Ovary (tissue), 9 donors: ENCODE data around the gene FTCDNL1. TPM values are rescaled to one million over a fixed set of nuclear protein-coding genes. Genes with fewer than 3 reads are reported as not detected.

Experiments used
- DNase-seq, 5 donors: peaks; one replicate each; pipeline ENCODE4 v3.0.0-alpha.2; 2019 to 2020
- H3K27ac ChIP-seq, 2 donors: fragments of 200-600 bp; one replicate each; pipeline versions ENCODE4 v1.5.1 to v1.8.0; 2019 to 2022
- H3K27me3 ChIP-seq: fragments of 200-600 bp; one replicate; pipeline ENCODE4 v1.8.0; 2022
- H3K36me3 ChIP-seq: fragments of 200-600 bp; sonication (generic); one replicate; pipeline ENCODE4 v1.5.1; 2019
- H3K4me1 ChIP-seq: one replicate; pipeline ENCODE4 v1.8.1; 2013; ENCODE audit warnings: mild to moderate bottlenecking, moderate library complexity; ENCODE audit not compliant: insufficient read depth
- H3K4me3 ChIP-seq: fragments of 200-600 bp; sonication (generic); one replicate; pipeline ENCODE4 v1.5.1; 2017
- H3K9me3 ChIP-seq, 2 donors: fragments of 200-600 bp in 1 of 2; sonication (generic) in 1 of 2; one replicate each; pipeline versions ENCODE4 v1.5.1 to v1.8.1; 2013 to 2019; ENCODE audit warnings: mild to moderate bottlenecking in 1 of 2, moderate library complexity in 1 of 2
- CTCF ChIP-seq, 3 donors: fragments of 450-650 bp in 2 of 3; fragments of 200-600 bp in 1 of 3; IDR thresholded peaks; one replicate each; pipeline versions ENCODE4 v1.5.1 to v1.8.0; 2016 to 2022; ENCODE audit warnings: antibody characterized with exemption in 3 of 3, mild to moderate bottlenecking in 1 of 3
- EP300 ChIP-seq: sonication (generic); formaldehyde crosslinking; IDR thresholded peaks from one replicate; pipeline ENCODE4 v1.6.1; 2017; ENCODE audit warnings: antibody characterized with exemption
- POLR2A ChIP-seq: fragments of 450-650 bp; IDR thresholded peaks from one replicate; pipeline ENCODE4 v1.6.1; 2017; ENCODE audit warnings: antibody characterized with exemption, mild to moderate bottlenecking, moderate library complexity
- WGBS, 3 donors: extraction: QIAGEN DNeasy Blood & Tissue Kit in 1 of 3; methylation state at CpG; one replicate each; pipeline versions ENCODE4 v1.1.5 to v1.1.7; 2013 to 2017; 5-methylcytosine and 5-hydroxymethylcytosine counted together
- intact Hi-C, 4 donors: fragments of 100-400 bp; cut with DNase I; formaldehyde crosslinking; loops; one replicate each; pipeline versions ENCODE4 v1.11.0 to v1.15.1; 2022 to 2023
- polyA plus RNA-seq, 2 donors: library from polyadenylated mRNA; stranded (reverse); fragments of 200-250 nt in 1 of 2; fragments of 350-450 nt in 1 of 2; fragmentation: Illumina TruSeq in 1 of 2; extraction: RNeasy Lipid Tissue Mini Kit (QIAGEN cat#74804) in 1 of 2; gene quantifications; one replicate each; pipeline ENCODE4 v1.2.3, GENCODE V29; 2013 to 2014
- total RNA-seq, 7 donors: library from RNA; depleted of rRNA in 2 of 7; stranded (reverse); fragments of >200 nt in 2 of 7; fragmentation: NEBNext Ultra II Directional in 3 of 7; extraction: Animal tissue kit (Norgen Biotek cat#: 25700) in 3 of 7; gene quantifications; one replicate each; pipeline versions ENCODE4 v1.1.0 to v1.2.4, GENCODE V29; 2016 to 2023
- donor health status: DM: no; HTN: no; CAD: no; lungs with moderate emphysema.
- donor health status: DM: no; HTN: no; CAD: no.
- donor health status: Bipolar disorder and iron deficiency.
- donor health status: DM: yes; HTN: yes; CAD: no.
- donor health status: DM: no; HTN: no; CAD: no.
- donor health status: DM: yes; HTN: yes; CAD: no.

FTCDNL1 gene
- total and polyA plus RNA-seq, 9 donors: 0.56 to 3.4 (median 2.1) TPM

- no peak overlapping the region for H3K4me3 ChIP-seq
- no peak for DNase-seq
- intact Hi-C loops: no loop called here
- H3K9me3 ChIP-seq: no peaks in the 10 kb centered on the region
- H3K27me3 ChIP-seq: no peaks in the 10 kb centered on the region
- no peaks in the 10 kb centered on the region for H3K36me3 ChIP-seq
- no peak overlapping the region for H3K27ac ChIP-seq
- no peak for TF ChIP-seq EP300
- TF ChIP-seq CTCF (IDR thresholded peaks at IDR 0.05): no peak
- no peak for TF ChIP-seq POLR2A
- H3K4me1 ChIP-seq: no peaks in the 10 kb centered on the region
These were observed 31.7 kb upstream of the FTCDNL1 start for GRCh38 chr2:199882667-199883066.

DNA sequence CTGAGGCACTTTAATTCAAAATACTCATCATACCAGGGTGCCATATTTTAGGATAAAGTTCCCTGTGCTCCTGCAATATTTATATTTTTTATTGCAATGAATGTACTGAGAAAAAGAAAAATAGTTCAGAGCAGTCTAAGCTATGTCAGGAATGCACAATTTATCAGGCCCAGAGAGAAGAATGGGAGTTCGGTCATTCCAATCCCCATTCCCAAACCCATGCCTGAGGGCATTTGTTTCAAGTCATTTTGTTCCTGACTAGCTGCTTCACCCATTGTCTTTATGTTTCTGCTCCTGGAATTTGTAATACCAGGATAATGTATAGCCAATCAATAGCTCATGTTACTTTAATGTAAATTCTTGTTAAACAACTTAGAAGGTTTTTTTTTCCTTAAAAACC, 24.4 kb upstream of the FTCDNL1 start:
- no peak overlapping the region for H3K4me3 ChIP-seq
- no peaks in the 10 kb centered on the region for H3K36me3 ChIP-seq
- TF ChIP-seq POLR2A: no peak
- no peak for TF ChIP-seq EP300
- TF ChIP-seq CTCF (IDR thresholded peaks at IDR 0.05): no peak
- intact Hi-C loops: no loop called here
- H3K4me1 ChIP-seq: no peaks in the 10 kb centered on the region
- DNase-seq: no peak
- H3K9me3 ChIP-seq: no peaks in the 10 kb centered on the region
- H3K27me3 ChIP-seq: no peaks in the 10 kb centered on the region
- WGBS, 3 donors: 8 to 27% (median 9%) methylated on average over 1 of the region's 1 CpG
- no peak overlapping the region for H3K27ac ChIP-seq

DNA sequence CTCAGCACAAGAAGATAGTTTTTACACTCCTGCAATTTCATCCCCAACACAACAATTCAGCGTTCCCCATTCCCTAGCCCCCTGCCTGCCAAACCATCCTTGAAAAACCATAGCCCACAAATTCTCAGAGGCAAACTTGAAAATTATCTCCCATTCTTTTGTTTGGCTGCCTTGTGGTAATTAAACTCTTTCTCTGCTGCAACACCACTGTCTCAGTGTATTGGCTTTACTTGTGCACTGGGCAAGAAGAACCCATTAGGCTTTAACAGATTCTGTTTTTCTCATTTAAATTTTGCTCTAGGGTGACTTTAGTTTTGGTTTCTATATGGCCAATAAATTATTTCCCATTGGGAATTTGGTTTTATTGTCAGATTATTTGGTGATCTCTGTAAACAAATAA, 23.2 kb upstream of the FTCDNL1 start:
- intact Hi-C loops: no loop called here
- Histone ChIP-seq H3K27ac (no peak overlapping the region), H3K27me3 (no peaks in the 10 kb centered on the region), H3K4me1 (no peaks in the 10 kb centered on the region), H3K9me3 (no peaks in the 10 kb centered on the region), H3K36me3 (no peaks in the 10 kb centered on the region), H3K4me3 (no peak overlapping the region)
- 95 to 97% (median 96%) methylated on average over 1 of the region's 1 CpG for WGBS, 3 donors
- DNase-seq: no peak
- TF ChIP-seq POLR2A (no peak), CTCF (IDR thresholded peaks at IDR 0.05) (no peak), EP300 (no peak)

GRCh38 chr2:199870581-199870980, 19.6 kb upstream of the FTCDNL1 start:
- TF ChIP-seq EP300 (no peak), CTCF (IDR thresholded peaks at IDR 0.05) (no peak), POLR2A (no peak)
- 6 to 28% (median 22%) methylated on average over 1 of the region's 1 CpG for WGBS, 3 donors
- intact Hi-C loops: no loop called here
- H3K9me3 ChIP-seq: no peaks in the 10 kb centered on the region
- no peak for DNase-seq
- no peaks in the 10 kb centered on the region for H3K4me1 ChIP-seq
- H3K27me3 ChIP-seq: no peaks in the 10 kb centered on the region
- H3K4me3 ChIP-seq: no peak overlapping the region
- H3K36me3 ChIP-seq: no peaks in the 10 kb centered on the region
- H3K27ac ChIP-seq: no peak overlapping the region

- no peaks in the 10 kb centered on the region for H3K36me3 ChIP-seq
- no peaks in the 10 kb centered on the region for H3K27me3 ChIP-seq
- WGBS, 3 donors: 39 to 49% (median 43%) methylated on average over 1 of the region's 1 CpG
- no peaks in the 10 kb centered on the region for H3K4me1 ChIP-seq
- DNase-seq: no peak
- no peak for TF ChIP-seq POLR2A
- TF ChIP-seq EP300: no peak
- no peak for TF ChIP-seq CTCF (IDR thresholded peaks at IDR 0.05)
- H3K9me3 ChIP-seq: no peaks in the 10 kb centered on the region
- intact Hi-C loops: no loop called here
- H3K4me3 ChIP-seq: no peak overlapping the region
- no peak overlapping the region for H3K27ac ChIP-seq
These were observed 18.7 kb upstream of the FTCDNL1 start for GRCh38 chr2:199869653-199870052.
